Lower leg skin (tissue), 3 donors: Measurements from ENCODE around the gene ANKRD9.

Source experiments
- POLR2A ChIP-seq, 2 donors: fragments of 450-650 bp; IDR thresholded peaks; one replicate each; pipeline ENCODE4 v1.6.1; 2016 to 2017; ENCODE audit warnings: antibody characterized with exemption in 2 of 2, mild to moderate bottlenecking in 1 of 2, moderate library complexity in 1 of 2
- TF ChIP-seq, protein P1 (sequence below), 3 donors: fragments of 450-650 bp; IDR thresholded peaks; one replicate each; pipeline ENCODE4 v1.5.1; 2016; ENCODE audit warnings: antibody characterized with exemption in 3 of 3, mild to moderate bottlenecking in 3 of 3, moderate library complexity in 2 of 3

DNA sequence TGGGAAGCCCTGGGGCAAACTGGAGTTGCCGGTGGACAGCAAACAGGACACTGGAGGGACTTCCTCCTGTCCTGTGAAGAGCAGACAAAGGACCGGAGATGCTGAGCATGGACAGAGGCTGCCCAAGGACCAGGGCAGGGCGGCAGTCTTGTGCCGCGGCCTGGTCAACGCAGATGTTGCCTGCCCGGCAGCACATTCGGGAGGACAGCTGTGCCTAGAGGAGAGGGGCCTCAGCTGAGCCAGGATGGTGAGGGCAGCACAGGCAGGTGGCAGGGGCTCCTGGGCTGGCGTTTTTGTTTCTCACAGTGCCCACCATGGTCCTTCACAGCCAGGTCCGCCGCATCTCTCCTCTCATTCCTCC lies 13.3 kb downstream of the ANKRD9 start:
- no peak for TF ChIP-seq POLR2A (IDR thresholded peaks at IDR 0.05)
- TF ChIP-seq, protein P1, sequence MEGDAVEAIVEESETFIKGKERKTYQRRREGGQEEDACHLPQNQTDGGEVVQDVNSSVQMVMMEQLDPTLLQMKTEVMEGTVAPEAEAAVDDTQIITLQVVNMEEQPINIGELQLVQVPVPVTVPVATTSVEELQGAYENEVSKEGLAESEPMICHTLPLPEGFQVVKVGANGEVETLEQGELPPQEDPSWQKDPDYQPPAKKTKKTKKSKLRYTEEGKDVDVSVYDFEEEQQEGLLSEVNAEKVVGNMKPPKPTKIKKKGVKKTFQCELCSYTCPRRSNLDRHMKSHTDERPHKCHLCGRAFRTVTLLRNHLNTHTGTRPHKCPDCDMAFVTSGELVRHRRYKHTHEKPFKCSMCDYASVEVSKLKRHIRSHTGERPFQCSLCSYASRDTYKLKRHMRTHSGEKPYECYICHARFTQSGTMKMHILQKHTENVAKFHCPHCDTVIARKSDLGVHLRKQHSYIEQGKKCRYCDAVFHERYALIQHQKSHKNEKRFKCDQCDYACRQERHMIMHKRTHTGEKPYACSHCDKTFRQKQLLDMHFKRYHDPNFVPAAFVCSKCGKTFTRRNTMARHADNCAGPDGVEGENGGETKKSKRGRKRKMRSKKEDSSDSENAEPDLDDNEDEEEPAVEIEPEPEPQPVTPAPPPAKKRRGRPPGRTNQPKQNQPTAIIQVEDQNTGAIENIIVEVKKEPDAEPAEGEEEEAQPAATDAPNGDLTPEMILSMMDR (IDR thresholded peaks at IDR 0.05), result no peak
